SK-N-SH treated with all-trans-retinoic acid at 6 μM for 48 hours (cell line): ENCODE results near the gene LHX2.

Experiments
- ATAC-seq: fragments of 200-7000 bp; cut with Tn5 transposase; 3 replicates; pipeline ENCODE4 v1.9.1; 2020; ENCODE audit warnings: mild to moderate bottlenecking, moderate library complexity
- ARNTL ChIP-seq: fragments of 450-650 bp; formaldehyde crosslinking; IDR thresholded peaks from 2 replicates; pipeline ENCODE4 v1.5.0; 2020; ENCODE audit warnings: low read depth, mild to moderate bottlenecking, moderate library complexity, borderline replicate concordance
- BACH2 ChIP-seq: fragments of 250-450 bp; sonication (Bioruptor Pico); IDR thresholded peaks from 2 replicates; pipeline ENCODE4 v1.9.0; 2021; ENCODE audit warnings: mild to moderate bottlenecking, borderline replicate concordance
- CREB5 ChIP-seq: fragments of 250-450 bp; sonication (Bioruptor Pico); IDR thresholded peaks from 2 replicates; pipeline ENCODE4 v1.5.1; 2020; ENCODE audit warnings: low read depth, mild to moderate bottlenecking, moderate library complexity
- CSDC2 ChIP-seq: fragments of 250-450 bp; sonication (Bioruptor Pico); IDR thresholded peaks from 2 replicates; pipeline ENCODE4 v1.5.0; 2020; ENCODE audit warnings: mild to moderate bottlenecking, moderate library complexity
- ESRRG ChIP-seq: fragments of 250-450 bp; sonication (Bioruptor Pico); IDR thresholded peaks from 2 replicates; pipeline ENCODE4 v1.6.1; 2021; ENCODE audit warnings: mild to moderate bottlenecking
- GLIS3 ChIP-seq: fragments of 250-450 bp; sonication (Bioruptor Pico); IDR thresholded peaks from 2 replicates; pipeline ENCODE4 v1.5.0; 2020; ENCODE audit warnings: mild to moderate bottlenecking, moderate library complexity
- ISL1 ChIP-seq: fragments of 250-450 bp; sonication (Bioruptor Pico); IDR thresholded peaks from 2 replicates; pipeline ENCODE4 v2.1.2; 2022; ENCODE audit warnings: mild to moderate bottlenecking, moderate library complexity
- OSR1 ChIP-seq: fragments of 250-450 bp; sonication (Bioruptor Pico); IDR thresholded peaks from 2 replicates; pipeline ENCODE4 v1.8.0; 2022; ENCODE audit warnings: moderate library complexity, mild to moderate bottlenecking, inconsistent platforms
- POU6F1 ChIP-seq: fragments of 250-450 bp; sonication (Bioruptor Pico); IDR thresholded peaks from 2 replicates; pipeline ENCODE4 v1.8.0; 2021; ENCODE audit warnings: low read depth, mild to moderate bottlenecking, moderate library complexity, borderline replicate concordance
- PPARA ChIP-seq: fragments of 250-450 bp; sonication (Bioruptor Pico); IDR thresholded peaks from 2 replicates; pipeline ENCODE4 v1.5.0; 2020; ENCODE audit warnings: mild to moderate bottlenecking, borderline replicate concordance
- RARB ChIP-seq: fragments of 250-450 bp; sonication (Bioruptor Pico); IDR thresholded peaks from 2 replicates; pipeline ENCODE4 v1.8.0; 2021; ENCODE audit warnings: mild to moderate bottlenecking, moderate library complexity
- SNAI2 ChIP-seq: fragments of 250-450 bp; sonication (Bioruptor Pico); IDR thresholded peaks from 2 replicates; pipeline ENCODE4 v1.5.0; 2020; ENCODE audit warnings: mild to moderate bottlenecking, moderate library complexity
- TCF4 ChIP-seq: fragments of 250-450 bp; sonication (Bioruptor Pico); IDR thresholded peaks from 2 replicates; pipeline ENCODE4 v1.8.0; 2021; ENCODE audit warnings: mild to moderate bottlenecking, moderate library complexity, borderline replicate concordance
- TOX ChIP-seq: fragments of 250-450 bp; sonication (Bioruptor Pico); IDR thresholded peaks from 2 replicates; pipeline ENCODE4 v1.8.0; 2021; ENCODE audit warnings: mild to moderate bottlenecking, moderate library complexity, borderline replicate concordance
- ZC3H10 ChIP-seq: fragments of 250-450 bp; sonication (Bioruptor Pico); IDR thresholded peaks from 2 replicates; pipeline ENCODE4 v1.5.1; 2021; ENCODE audit warnings: mild to moderate bottlenecking, moderate library complexity
- ZFP3 ChIP-seq: fragments of 250-450 bp; sonication (Bioruptor Pico); IDR thresholded peaks from 2 replicates; pipeline ENCODE4 v1.5.0; 2020; ENCODE audit warnings: mild to moderate bottlenecking, moderate library complexity
- ZFP30 ChIP-seq: fragments of 450-650 bp; formaldehyde crosslinking; IDR thresholded peaks from 2 replicates; pipeline ENCODE4 v1.5.0; 2022; ENCODE audit warnings: mild to moderate bottlenecking, moderate library complexity
- ZNF565 ChIP-seq: fragments of 450-650 bp; formaldehyde crosslinking; conservative IDR thresholded peaks from 2 replicates; pipeline ENCODE4 v1.5.0; 2020; ENCODE audit warnings: low read depth, mild to moderate bottlenecking, moderate library complexity
- ZNF70 ChIP-seq: fragments of 450-650 bp; formaldehyde crosslinking; IDR thresholded peaks from 2 replicates; pipeline ENCODE4 v1.5.0; 2020; ENCODE audit warnings: mild to moderate bottlenecking, moderate library complexity
- ZNF8 ChIP-seq: fragments of 450-650 bp; formaldehyde crosslinking; IDR thresholded peaks from 2 replicates; pipeline ENCODE4 v1.5.0; 2020; ENCODE audit warnings: mild to moderate bottlenecking, moderate library complexity
- TF ChIP-seq, protein P1 (sequence below): fragments of 250-450 bp; sonication (Bioruptor Pico); IDR thresholded peaks from 2 replicates; pipeline ENCODE4 v1.5.0; 2020; ENCODE audit warnings: mild to moderate bottlenecking, moderate library complexity
- TF ChIP-seq, protein P2 (sequence below): fragments of 250-450 bp; sonication (Bioruptor Pico); IDR thresholded peaks from 2 replicates; pipeline ENCODE4 v1.5.1; 2021; ENCODE audit warnings: mild to moderate bottlenecking, moderate library complexity

LHX2 gene

DNA sequence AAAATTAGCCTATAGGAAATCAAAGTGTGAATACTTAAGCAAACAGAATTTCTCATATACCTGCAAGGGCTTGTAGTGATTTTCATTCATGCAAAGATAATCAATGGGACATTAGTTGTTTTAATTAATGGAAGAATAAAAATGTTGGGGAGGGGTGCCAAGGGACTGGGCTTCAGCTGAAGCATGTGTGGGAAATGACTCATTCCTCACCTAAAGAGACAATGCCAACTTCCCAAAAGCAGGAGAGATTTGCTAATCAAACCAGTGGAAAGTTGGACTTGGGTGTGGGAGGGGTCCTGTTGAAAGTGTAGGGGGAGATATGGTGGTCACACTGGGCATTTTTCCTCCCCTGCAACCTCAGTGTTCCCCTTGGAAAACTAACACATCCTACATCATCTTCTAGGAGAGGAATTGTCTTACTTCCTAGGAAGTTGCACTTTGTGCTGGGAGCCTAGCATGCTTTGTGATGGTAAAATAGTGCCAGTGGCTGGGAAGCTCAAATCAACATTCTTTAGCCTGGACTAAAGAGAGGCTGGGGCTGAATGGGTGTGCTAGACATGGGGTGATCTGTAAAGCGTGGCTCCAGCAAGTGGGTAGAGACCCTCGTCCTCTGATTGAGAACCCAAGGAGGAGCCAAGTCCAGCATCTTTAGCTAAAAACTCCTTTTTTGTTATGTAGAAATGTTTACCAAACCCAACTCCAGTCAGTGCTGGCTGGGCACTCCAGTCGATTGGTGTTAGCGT, 6.4 kb upstream of the LHX2 start (continued):
- TF ChIP-seq OSR1 (CRISPR knock-in tag) (no peak), ARNTL (no peak)

GRCh38 chr9:124006448-124007361, 4.9 kb upstream of the LHX2 start:
- no peak for ATAC-seq
- no peak for TF ChIP-seq TCF4
- no peak for TF ChIP-seq RARB
- no peak for TF ChIP-seq ISL1
- no peak for TF ChIP-seq CREB5 (CRISPR knock-in tag)
- TF ChIP-seq SNAI2 (CRISPR knock-in tag) = no peak
- no peak for TF ChIP-seq ZNF565
- TF ChIP-seq, all 23 proteins: peak for 0

- no peak for ATAC-seq
- TF ChIP-seq OSR1 (CRISPR knock-in tag) = no peak
- TF ChIP-seq, protein P1, sequence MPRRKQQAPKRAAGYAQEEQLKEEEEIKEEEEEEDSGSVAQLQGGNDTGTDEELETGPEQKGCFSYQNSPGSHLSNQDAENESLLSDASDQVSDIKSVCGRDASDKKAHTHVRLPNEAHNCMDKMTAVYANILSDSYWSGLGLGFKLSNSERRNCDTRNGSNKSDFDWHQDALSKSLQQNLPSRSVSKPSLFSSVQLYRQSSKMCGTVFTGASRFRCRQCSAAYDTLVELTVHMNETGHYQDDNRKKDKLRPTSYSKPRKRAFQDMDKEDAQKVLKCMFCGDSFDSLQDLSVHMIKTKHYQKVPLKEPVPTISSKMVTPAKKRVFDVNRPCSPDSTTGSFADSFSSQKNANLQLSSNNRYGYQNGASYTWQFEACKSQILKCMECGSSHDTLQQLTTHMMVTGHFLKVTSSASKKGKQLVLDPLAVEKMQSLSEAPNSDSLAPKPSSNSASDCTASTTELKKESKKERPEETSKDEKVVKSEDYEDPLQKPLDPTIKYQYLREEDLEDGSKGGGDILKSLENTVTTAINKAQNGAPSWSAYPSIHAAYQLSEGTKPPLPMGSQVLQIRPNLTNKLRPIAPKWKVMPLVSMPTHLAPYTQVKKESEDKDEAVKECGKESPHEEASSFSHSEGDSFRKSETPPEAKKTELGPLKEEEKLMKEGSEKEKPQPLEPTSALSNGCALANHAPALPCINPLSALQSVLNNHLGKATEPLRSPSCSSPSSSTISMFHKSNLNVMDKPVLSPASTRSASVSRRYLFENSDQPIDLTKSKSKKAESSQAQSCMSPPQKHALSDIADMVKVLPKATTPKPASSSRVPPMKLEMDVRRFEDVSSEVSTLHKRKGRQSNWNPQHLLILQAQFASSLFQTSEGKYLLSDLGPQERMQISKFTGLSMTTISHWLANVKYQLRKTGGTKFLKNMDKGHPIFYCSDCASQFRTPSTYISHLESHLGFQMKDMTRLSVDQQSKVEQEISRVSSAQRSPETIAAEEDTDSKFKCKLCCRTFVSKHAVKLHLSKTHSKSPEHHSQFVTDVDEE = no peak
- TF ChIP-seq ZNF70 (CRISPR knock-in tag) = no peak
- TF ChIP-seq ZNF8 (CRISPR knock-in tag) = no peak
- no peak for TF ChIP-seq RARB
- no peak for TF ChIP-seq ZFP30 (CRISPR knock-in tag)
- TF ChIP-seq ZNF565 = no peak
- TF ChIP-seq POU6F1 (CRISPR knock-in tag) = no peak
- TF ChIP-seq, protein P2, sequence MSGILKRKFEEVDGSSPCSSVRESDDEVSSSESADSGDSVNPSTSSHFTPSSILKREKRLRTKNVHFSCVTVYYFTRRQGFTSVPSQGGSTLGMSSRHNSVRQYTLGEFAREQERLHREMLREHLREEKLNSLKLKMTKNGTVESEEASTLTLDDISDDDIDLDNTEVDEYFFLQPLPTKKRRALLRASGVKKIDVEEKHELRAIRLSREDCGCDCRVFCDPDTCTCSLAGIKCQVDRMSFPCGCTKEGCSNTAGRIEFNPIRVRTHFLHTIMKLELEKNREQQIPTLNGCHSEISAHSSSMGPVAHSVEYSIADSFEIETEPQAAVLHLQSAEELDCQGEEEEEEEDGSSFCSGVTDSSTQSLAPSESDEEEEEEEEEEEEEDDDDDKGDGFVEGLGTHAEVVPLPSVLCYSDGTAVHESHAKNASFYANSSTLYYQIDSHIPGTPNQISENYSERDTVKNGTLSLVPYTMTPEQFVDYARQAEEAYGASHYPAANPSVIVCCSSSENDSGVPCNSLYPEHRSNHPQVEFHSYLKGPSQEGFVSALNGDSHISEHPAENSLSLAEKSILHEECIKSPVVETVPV = no peak
- TF ChIP-seq ZFP3 (CRISPR knock-in tag) = no peak
- TF ChIP-seq PPARA = no peak
- no peak for TF ChIP-seq BACH2 (CRISPR knock-in tag)
- TF ChIP-seq ZC3H10 (CRISPR knock-in tag) = no peak
- TF ChIP-seq TOX (CRISPR knock-in tag) = no peak
- TF ChIP-seq CSDC2 (CRISPR knock-in tag) = no peak
Observed at GRCh38 chr9:124007565-124008302, 3.8 kb upstream of the LHX2 start.

DNA sequence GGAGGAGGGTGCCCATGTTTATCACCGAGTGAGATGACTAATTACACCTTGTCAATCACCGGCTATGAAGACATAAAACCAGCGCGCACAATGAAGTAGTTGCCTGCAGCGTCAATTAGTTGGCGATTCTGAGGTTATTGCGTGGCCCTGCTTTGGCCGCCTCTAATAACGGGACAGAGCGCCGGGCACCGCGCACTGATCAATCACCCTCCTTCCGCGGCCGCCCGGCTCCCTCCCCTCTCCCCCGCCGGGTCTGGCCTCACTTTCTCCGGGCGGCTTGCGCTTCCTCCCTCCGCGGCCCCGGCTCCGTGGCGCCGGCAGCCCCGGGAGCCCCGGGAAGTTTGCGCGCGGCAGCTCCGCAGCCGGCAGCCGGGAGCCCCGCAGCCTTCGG, 3.3 kb upstream of the LHX2 start:
- ATAC-seq = no peak
- TF ChIP-seq CSDC2 (CRISPR knock-in tag) (no peak), ESRRG (CRISPR knock-in tag) (no peak), GLIS3 (CRISPR knock-in tag) (no peak), ARNTL (no peak), ZFP30 (CRISPR knock-in tag) (no peak), ZNF8 (CRISPR knock-in tag) (no peak), ZFP3 (CRISPR knock-in tag) (no peak)
- TF ChIP-seq, protein P2 = no peak
- TF ChIP-seq, all 23 proteins: peak for 0
